ENCODE data around the gene PRDX5. TPM values are rescaled to one million over a fixed set of nuclear protein-coding genes. Genes with fewer than 3 reads are reported as not detected.

Gene PRDX5
- total and polyA plus RNA-seq, 2 donors from 2014 or later = 192 to 1,026 TPM

DNA sequence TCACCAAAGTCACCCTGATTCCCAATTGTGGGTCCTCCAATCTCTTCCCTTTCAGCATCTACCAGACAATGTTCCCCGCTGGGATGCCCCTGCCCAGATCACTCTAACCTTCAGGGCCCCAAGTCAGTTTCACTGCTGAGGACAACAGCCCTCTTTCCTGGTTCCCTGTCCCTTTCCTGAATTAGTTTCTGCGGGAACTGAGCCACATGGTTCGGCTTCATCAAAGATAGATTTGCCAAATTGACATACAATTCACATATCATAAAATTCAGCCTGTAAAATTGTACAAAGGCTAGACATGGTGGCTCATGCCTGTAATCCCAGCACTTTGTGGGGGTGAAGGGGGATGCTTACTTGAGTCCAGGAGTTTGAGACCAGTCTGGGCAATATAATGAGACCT lies 10.1 kb downstream of the PRDX5 start:
- TF ChIP-seq, protein P1, sequence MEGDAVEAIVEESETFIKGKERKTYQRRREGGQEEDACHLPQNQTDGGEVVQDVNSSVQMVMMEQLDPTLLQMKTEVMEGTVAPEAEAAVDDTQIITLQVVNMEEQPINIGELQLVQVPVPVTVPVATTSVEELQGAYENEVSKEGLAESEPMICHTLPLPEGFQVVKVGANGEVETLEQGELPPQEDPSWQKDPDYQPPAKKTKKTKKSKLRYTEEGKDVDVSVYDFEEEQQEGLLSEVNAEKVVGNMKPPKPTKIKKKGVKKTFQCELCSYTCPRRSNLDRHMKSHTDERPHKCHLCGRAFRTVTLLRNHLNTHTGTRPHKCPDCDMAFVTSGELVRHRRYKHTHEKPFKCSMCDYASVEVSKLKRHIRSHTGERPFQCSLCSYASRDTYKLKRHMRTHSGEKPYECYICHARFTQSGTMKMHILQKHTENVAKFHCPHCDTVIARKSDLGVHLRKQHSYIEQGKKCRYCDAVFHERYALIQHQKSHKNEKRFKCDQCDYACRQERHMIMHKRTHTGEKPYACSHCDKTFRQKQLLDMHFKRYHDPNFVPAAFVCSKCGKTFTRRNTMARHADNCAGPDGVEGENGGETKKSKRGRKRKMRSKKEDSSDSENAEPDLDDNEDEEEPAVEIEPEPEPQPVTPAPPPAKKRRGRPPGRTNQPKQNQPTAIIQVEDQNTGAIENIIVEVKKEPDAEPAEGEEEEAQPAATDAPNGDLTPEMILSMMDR (IDR thresholded peaks at IDR 0.05; ENCODE audit: borderline replicate concordance, extremely low read depth, insufficient read depth) = no peak
- Histone ChIP-seq H3K27me3 (ENCODE audit: control insufficient read depth, insufficient read depth, low read length) (no peaks in the 10 kb centered on the region), H3K27ac (ENCODE audit: low read depth in 2 of 2, low read length in 2 of 2) (no peak overlapping the region), H3K4me3 (ENCODE audit: low read length in 3 of 3) (no peak overlapping the region), H3K9ac (ENCODE audit: low read length in 3 of 3) (no peak overlapping the region), H3K36me3 (ENCODE audit: control insufficient read depth in 2 of 3, insufficient read depth in 3 of 3, low read length in 3 of 3) (no peaks in the 10 kb centered on the region), H3K4me1 (ENCODE audit: control insufficient read depth in 2 of 3, insufficient read depth in 2 of 3, low read depth in 1 of 3, low read length in 3 of 3) (peaks cover 0 to 10% (median 0%) of the 10 kb centered on the region in 3 donors), H3K9me3 (ENCODE audit: control insufficient read depth in 2 of 3, insufficient read depth in 1 of 3, low read length in 3 of 3) (no peaks in the 10 kb centered on the region)
- DNase-seq = no peak
- intact Hi-C loops (cut with DNase I) = no loop called here
- FAIRE-seq = no peak

DNA sequence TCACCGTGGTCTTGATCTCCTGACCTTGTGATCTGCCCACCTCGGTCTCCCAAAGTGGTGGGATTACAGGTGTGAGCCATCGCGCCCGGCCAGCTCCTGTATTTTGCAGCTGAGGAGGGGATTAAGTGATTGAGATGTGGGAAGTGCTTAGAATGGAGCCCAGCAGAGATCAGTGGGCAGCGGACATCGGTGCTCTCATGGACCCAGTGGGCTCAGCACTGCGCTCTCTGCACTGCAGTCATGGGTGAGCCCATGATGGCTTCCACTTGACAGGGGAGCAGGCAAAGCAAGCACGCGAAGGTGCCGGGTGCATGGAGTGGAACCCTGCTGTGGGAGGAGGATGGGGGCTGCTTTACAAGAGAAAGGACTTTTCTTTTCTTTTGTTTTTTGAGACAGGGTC lies 13.0 kb downstream of the PRDX5 start:
- Histone ChIP-seq H3K9ac (ENCODE audit: low read length in 3 of 3) (no peak overlapping the region), H3K4me3 (ENCODE audit: low read length in 3 of 3) (no peak overlapping the region), H3K4me1 (ENCODE audit: control insufficient read depth in 2 of 3, insufficient read depth in 2 of 3, low read depth in 1 of 3, low read length in 3 of 3) (peaks cover 0 to 10% (median 0%) of the 10 kb centered on the region in 3 donors), H3K27me3 (ENCODE audit: control insufficient read depth, insufficient read depth, low read length) (no peaks in the 10 kb centered on the region), H3K9me3 (ENCODE audit: control insufficient read depth in 2 of 3, insufficient read depth in 1 of 3, low read length in 3 of 3) (no peaks in the 10 kb centered on the region), H3K36me3 (ENCODE audit: control insufficient read depth in 2 of 3, insufficient read depth in 3 of 3, low read length in 3 of 3) (no peaks in the 10 kb centered on the region), H3K27ac (ENCODE audit: low read depth in 2 of 2, low read length in 2 of 2) (no peak overlapping the region)
- FAIRE-seq (no peak), DNase-seq (no peak)
- TF ChIP-seq, protein P1 (IDR thresholded peaks at IDR 0.05; ENCODE audit: borderline replicate concordance, extremely low read depth, insufficient read depth) = no peak
- intact Hi-C loops (cut with DNase I) = no loop called here

- no peak for FAIRE-seq
Observed at GRCh38 chr11:64331569-64332371, 13.8 kb downstream of the PRDX5 start.

More at GRCh38 chr11:64331569-64332371, 13.8 kb downstream of the PRDX5 start:
- H3K36me3 ChIP-seq (ENCODE audit: control insufficient read depth in 2 of 3, insufficient read depth in 3 of 3, low read length in 3 of 3) = no peaks in the 10 kb centered on the region
- no peak overlapping the region for H3K27ac ChIP-seq (ENCODE audit: low read depth in 2 of 2, low read length in 2 of 2)
- H3K4me3 ChIP-seq (ENCODE audit: low read length in 3 of 3) = no peak overlapping the region
- H3K27me3 ChIP-seq (ENCODE audit: control insufficient read depth, insufficient read depth, low read length) = no peaks in the 10 kb centered on the region
- DNase-seq = peak in 2 of 5 donors; percentile 49 to 94
- TF ChIP-seq, protein P1 (IDR thresholded peaks at IDR 0.05; ENCODE audit: borderline replicate concordance, extremely low read depth, insufficient read depth) = peak; percentile 29
- peaks cover 0 to 10% (median 0%) of the 10 kb centered on the region in 3 donors for H3K4me1 ChIP-seq (ENCODE audit: control insufficient read depth in 2 of 3, insufficient read depth in 2 of 3, low read depth in 1 of 3, low read length in 3 of 3)
- no peaks in the 10 kb centered on the region for H3K9me3 ChIP-seq (ENCODE audit: control insufficient read depth in 2 of 3, insufficient read depth in 1 of 3, low read length in 3 of 3)
- intact Hi-C loops (cut with DNase I) = no loop called here
- H3K9ac ChIP-seq (ENCODE audit: low read length in 3 of 3) = no peak overlapping the region

Measured in kidney (tissue), 14 donors.